ENCODE results near the gene SPAG16.

The SPAG16 gene

DNA sequence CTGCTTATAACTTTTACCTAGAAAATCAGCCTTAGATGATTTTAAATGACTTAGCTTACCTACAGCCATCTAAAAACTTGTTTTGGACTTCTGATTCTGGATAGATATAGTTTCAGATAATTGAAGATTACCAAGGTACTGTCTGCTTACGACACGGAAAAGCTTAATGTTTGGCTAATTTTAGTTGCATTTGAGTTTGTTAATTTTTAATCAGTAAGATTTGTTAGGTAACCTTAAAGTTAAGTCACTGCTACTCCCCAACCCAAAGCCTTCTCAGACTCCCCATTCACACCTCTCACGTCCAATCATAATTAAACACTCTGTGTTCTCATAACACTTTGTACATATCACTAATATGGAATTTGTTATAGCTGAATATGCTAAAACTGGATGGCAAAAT lies 936.0 kb downstream of the SPAG16 start:
- Mint-ChIP-seq H3K4me3 (no peak overlapping the region), H3K36me3 (no peaks in the 10 kb centered on the region), H3K4me1 (no peaks in the 10 kb centered on the region), H3K27me3 (no peaks in the 10 kb centered on the region), H3K27ac (no peak overlapping the region), H3K9me3 (peaks cover 3% of the 10 kb centered on the region)

DNA sequence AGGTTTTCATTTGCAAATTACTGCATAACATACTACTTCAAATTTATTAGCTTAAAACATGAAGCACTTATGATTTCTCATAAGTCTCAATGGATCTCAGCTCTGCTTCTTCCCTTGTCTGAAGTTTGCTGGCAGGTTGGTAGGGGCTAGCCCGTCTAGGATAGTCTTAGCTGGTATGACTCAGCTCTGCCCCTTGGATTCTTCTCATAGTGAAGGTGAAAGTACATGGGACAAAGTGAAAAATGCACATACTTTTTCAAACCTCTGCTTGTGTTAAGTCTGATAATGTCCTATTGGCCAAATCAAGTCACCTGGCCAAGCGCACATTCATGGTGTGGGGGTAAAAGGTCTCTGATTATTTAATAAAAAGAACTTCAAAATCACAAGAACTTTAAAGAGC lies 941.8 kb downstream of the SPAG16 start:
- Mint-ChIP-seq H3K9me3 (no peaks in the 10 kb centered on the region), H3K4me1 (no peaks in the 10 kb centered on the region), H3K36me3 (no peaks in the 10 kb centered on the region), H3K27me3 (no peaks in the 10 kb centered on the region), H3K27ac (no peak overlapping the region), H3K4me3 (no peak overlapping the region)

DNA sequence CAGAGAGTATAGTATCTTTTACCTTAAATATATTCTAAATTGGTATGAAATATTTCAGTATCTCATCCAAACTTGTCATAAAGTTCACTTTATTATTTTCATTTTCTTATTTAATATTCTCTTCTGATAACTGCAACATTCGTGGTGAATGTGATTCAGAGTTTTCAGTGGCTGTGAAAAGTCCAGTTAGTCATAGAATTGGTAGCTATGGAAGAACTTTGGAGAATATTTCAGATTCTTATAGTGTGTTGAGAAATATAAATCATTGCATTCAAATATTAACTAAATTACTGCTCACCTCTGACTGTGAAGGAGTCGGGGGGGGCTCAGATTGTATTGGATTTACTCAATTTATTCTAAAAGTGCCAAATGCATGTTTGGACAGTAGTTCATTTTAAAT lies 948.0 kb downstream of the SPAG16 start:
- H3K36me3 Mint-ChIP-seq = no peaks in the 10 kb centered on the region
- H3K4me1 Mint-ChIP-seq = no peaks in the 10 kb centered on the region
- H3K27ac Mint-ChIP-seq = no peak overlapping the region

DNA sequence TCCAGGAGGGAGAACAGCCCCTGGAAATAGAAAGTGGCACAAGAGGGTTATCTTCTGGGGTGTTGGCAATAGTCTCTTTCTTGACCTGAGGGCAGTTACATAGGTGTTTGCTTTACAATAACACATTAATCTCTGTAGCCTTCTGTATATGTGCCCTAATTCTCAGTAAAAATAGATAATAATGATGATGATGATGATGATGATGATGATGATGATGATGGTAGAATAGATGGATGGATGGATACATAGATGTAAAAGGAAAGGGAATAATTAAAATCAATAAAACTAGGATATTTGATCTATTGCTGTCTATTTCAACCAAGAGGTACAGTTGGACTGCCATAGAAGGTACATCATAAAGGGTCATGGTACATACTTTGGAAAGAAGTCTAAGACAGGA lies 948.9 kb downstream of the SPAG16 start:
- Mint-ChIP-seq H3K9me3 (no peaks in the 10 kb centered on the region), H3K4me1 (no peaks in the 10 kb centered on the region), H3K27me3 (no peaks in the 10 kb centered on the region), H3K4me3 (no peak overlapping the region), H3K36me3 (no peaks in the 10 kb centered on the region), H3K27ac (no peak overlapping the region)

More for the DNA sequence above, 948.0 kb downstream of the SPAG16 start:
- no peak overlapping the region for H3K4me3 Mint-ChIP-seq
- no peaks in the 10 kb centered on the region for H3K9me3 Mint-ChIP-seq
- H3K27me3 Mint-ChIP-seq = no peaks in the 10 kb centered on the region

DNA sequence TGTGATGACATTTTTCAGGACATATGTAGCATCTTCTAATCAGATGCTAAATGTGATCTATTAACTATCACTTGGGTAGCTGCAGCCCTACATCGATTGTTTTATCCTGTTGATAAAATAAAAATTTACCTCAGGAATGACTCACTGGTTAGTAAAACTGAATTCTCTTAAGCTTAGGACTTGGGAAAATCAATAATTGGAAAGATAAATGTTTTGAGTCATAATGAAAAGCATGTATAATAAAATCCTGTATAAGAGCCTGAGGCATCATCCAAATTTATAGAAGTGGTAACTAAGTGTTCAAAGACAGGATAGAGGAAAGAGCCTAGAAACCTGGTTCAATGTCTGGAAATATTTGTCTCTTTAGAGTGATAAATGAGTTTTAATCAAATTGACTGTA lies 958.5 kb downstream of the SPAG16 start:
- Mint-ChIP-seq H3K4me3 (no peak overlapping the region), H3K4me1 (no peaks in the 10 kb centered on the region), H3K27ac (no peak overlapping the region), H3K9me3 (no peaks in the 10 kb centered on the region), H3K27me3 (no peaks in the 10 kb centered on the region), H3K36me3 (no peaks in the 10 kb centered on the region)

DNA sequence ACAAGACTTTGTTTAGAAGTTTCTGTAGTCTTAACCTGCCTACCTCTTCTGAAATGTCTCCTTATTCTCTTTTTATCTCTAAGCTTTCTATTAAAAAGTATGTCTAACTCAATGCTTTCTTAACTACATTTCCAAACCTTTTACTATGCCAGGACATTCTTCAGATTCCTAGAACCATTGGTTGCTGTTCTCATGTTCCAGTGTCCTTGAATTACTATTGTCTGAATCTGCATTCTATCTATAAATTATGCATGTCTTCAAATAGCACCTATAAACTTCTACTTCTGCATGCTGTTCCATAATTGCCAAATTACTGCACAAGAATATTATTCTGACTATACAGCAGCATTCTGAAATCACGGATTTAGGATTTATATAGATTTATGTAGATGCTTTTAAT lies 960.6 kb downstream of the SPAG16 start:
- H3K9me3 Mint-ChIP-seq = no peaks in the 10 kb centered on the region
- no peaks in the 10 kb centered on the region for H3K4me1 Mint-ChIP-seq
- H3K4me3 Mint-ChIP-seq = no peak overlapping the region
- H3K36me3 Mint-ChIP-seq = no peaks in the 10 kb centered on the region
- H3K27ac Mint-ChIP-seq = no peak overlapping the region
- H3K27me3 Mint-ChIP-seq = no peaks in the 10 kb centered on the region

DNA sequence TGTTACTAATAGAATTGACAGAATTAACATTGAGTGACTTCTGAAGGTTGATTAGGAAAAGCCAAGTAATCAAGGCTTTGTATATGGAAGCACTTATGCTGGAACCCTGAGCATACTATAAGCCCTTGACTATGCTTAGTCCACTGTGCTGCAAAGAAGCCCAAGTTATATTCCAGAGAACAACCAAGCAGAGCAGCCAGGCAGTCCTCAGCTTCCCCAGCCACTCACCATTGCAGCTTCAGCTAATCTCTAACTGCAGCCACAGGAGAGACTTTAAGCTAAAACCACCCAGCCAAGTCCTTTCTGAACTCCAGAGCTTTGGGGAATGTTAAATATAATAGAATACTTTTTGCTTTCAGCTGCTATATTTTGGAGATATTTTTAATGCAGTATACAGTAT lies 962.2 kb downstream of the SPAG16 start:
- no peaks in the 10 kb centered on the region for H3K36me3 Mint-ChIP-seq
- no peak overlapping the region for H3K27ac Mint-ChIP-seq
- H3K9me3 Mint-ChIP-seq = no peaks in the 10 kb centered on the region
- H3K4me1 Mint-ChIP-seq = no peaks in the 10 kb centered on the region
- H3K4me3 Mint-ChIP-seq = no peak overlapping the region
- no peaks in the 10 kb centered on the region for H3K27me3 Mint-ChIP-seq

DNA sequence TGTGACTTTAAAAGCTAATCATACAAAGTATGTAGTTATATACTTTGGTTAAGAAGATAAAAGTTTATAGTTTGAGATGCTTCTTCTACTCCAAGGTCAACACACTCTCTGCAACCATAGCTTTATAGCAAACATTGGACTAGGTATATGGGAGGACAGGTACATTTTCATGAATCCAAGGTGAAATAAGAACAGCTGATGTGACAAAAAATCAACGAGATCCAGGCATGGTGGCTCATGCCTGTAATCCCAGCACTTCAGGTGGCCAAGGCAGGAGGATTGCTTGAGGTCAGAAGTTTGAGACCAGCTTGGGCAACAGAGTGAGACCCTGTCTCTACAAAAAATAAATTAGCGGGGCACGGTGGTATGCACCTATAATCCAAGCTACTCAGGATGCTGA lies 963.3 kb downstream of the SPAG16 start:
- Mint-ChIP-seq H3K27me3 (no peaks in the 10 kb centered on the region), H3K9me3 (no peaks in the 10 kb centered on the region), H3K4me3 (no peak overlapping the region), H3K27ac (no peak overlapping the region), H3K4me1 (no peaks in the 10 kb centered on the region), H3K36me3 (no peaks in the 10 kb centered on the region)

DNA sequence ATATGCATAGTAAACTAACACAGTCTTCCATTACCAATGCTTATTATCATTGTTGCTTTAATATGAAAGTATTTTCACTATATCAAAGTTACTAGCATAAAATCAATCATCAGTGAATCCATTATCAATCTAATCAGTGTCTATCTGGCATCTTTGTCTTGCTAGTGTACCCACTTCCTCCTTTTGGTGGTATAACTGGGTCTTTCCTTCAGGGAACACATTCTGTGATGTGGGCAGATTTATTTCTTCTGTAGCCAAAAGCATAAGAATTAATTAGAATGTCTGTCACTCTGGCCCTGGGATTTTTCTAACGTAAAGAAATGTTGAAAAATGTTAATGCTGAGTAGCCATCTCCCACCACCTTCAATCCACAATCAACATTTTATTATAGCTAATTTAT lies 970.8 kb downstream of the SPAG16 start:
- no peaks in the 10 kb centered on the region for H3K4me1 Mint-ChIP-seq
- no peaks in the 10 kb centered on the region for H3K36me3 Mint-ChIP-seq
- H3K4me3 Mint-ChIP-seq = no peak overlapping the region
- no peak overlapping the region for H3K27ac Mint-ChIP-seq
- H3K9me3 Mint-ChIP-seq = peaks cover 5% of the 10 kb centered on the region
- no peaks in the 10 kb centered on the region for H3K27me3 Mint-ChIP-seq

DNA sequence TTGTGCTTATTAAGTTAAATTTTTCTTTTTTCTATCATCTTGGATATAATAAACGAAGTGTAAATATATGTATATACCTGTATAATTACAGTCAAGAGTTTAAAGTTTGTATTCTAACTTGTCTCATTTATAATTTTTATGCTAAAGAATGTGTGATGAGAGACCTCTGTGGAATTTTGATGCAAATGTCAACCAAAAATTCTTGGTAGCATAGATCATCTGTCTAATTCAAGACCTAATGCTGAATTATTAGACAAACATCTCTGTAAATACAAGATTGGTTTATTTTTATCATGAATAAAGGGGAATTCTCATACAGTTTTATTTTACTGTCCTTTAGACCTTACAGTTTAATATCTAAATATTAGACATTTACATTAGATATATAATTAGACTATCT lies 977.4 kb downstream of the SPAG16 start:
- H3K27ac Mint-ChIP-seq = no peak overlapping the region
- H3K27me3 Mint-ChIP-seq = peaks cover 1% of the 10 kb centered on the region
- peaks cover 5% of the 10 kb centered on the region for H3K9me3 Mint-ChIP-seq
- H3K4me1 Mint-ChIP-seq = no peaks in the 10 kb centered on the region
- no peak overlapping the region for H3K4me3 Mint-ChIP-seq
- H3K36me3 Mint-ChIP-seq = no peaks in the 10 kb centered on the region

DNA sequence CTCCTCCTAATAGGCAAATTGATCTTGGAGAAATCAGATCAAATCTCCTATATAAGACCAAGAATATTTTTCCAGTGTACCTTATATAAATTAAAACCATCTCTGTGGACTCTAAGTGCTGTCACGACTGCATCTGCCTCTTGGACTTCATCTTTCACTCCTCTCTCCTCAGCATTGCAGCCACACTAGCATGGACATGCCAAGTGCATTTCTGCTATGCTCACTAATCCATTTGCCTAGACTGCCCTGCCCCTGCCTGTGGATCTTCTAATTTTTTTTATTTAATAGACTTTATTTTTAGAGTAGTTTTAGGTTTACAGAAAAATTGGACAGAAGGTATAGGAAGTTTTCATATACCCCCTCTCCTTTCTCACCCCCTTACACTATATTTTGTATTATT lies 979.9 kb downstream of the SPAG16 start:
- Mint-ChIP-seq H3K27me3 (peaks cover 1% of the 10 kb centered on the region), H3K36me3 (no peaks in the 10 kb centered on the region), H3K9me3 (peaks cover 5% of the 10 kb centered on the region), H3K4me1 (no peaks in the 10 kb centered on the region), H3K4me3 (no peak overlapping the region), H3K27ac (no peak overlapping the region)

DNA sequence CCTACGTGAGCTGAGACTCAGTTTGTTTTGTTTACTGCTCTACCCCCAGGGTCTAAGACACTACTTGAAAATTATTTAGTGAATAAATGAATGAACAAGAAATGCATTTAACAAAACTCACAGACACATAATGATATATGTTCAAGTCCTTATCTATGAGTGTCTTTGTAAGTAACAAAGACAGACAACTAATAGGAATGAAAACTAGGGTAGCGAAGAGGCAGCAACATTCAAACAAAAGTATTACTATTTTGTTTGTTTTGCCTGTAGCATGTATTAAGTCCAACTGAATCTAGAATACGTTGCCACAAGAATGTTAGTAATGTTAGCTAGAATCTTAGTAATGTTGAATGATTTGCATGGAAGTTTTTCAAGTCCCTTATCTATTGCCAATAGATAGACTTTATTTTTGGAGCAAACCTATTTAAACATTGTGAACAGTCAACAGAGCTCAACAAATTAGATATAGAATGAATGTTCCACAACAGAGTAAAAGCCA lies 981.8 kb downstream of the SPAG16 start:
- no peak overlapping the region for H3K27ac Mint-ChIP-seq
- H3K4me3 Mint-ChIP-seq = no peak overlapping the region
- no peaks in the 10 kb centered on the region for H3K4me1 Mint-ChIP-seq
- H3K36me3 Mint-ChIP-seq = no peaks in the 10 kb centered on the region
- peaks cover 1% of the 10 kb centered on the region for H3K27me3 Mint-ChIP-seq
- no peaks in the 10 kb centered on the region for H3K9me3 Mint-ChIP-seq

DNA sequence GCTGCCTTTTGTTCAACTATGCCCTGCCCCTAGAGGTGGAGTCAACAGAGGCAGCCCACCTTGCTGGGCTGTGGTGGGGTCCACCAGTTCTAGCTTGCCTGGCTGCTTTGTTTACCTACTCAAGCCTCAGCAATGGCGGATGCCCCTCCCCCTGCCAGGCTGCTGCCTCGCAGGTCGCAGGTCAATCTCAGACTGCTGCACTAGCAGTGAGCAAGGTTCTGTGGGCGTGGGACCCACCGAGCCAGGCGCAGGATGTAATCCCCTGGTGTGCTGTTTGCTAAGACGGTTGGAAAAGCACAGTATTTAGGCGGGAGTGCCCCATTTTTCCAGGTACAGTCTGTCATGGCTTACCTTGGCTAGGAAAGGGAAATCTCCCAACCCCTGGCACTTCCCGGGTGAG lies 993.6 kb downstream of the SPAG16 start:
- H3K4me3 Mint-ChIP-seq = no peak overlapping the region
- no peaks in the 10 kb centered on the region for H3K9me3 Mint-ChIP-seq
- H3K27me3 Mint-ChIP-seq = no peaks in the 10 kb centered on the region
- H3K36me3 Mint-ChIP-seq = no peaks in the 10 kb centered on the region
- no peaks in the 10 kb centered on the region for H3K4me1 Mint-ChIP-seq
- H3K27ac Mint-ChIP-seq = no peak overlapping the region

DNA sequence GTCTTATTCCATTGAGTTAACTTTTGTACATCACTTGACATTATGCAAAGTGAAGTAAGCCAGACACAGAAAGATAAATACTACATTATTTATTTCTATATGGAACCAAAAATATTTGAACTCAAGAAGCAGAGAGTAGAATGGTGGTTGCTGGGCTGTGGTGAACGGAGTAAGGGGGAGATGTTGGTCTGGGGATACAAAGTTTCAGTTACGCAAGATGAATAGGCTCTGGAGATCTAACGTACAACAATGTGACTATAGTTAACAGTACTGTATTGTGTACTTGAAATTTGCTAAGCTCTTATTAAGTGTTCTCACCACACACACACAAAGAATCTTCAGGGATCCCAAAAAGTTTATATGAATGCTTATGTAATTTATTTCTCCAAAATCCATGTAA lies 1001.7 kb downstream of the SPAG16 start:
- no peaks in the 10 kb centered on the region for H3K36me3 Mint-ChIP-seq

DNA sequence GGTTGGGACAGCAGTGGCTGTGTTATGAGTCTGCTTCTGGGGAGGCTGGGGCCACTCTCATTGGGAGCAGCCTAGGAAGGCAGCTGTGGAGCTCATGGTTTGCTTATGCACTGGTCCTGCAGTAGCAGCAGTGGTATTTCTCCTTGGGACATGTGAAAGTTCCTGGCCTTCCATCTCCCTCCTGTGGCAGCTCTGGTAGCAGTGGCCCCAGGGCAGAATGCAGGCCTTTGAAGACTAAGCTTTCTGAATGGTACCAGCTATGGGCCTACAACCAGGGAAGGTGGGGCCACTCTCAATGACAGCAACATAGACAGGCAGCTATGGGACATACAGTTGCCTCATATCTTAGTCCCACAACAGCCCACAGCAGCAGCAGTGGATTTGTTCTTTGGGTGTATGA lies 1009.3 kb downstream of the SPAG16 start:
- H3K27me3 Mint-ChIP-seq = no peaks in the 10 kb centered on the region
- H3K4me1 Mint-ChIP-seq = no peaks in the 10 kb centered on the region
- no peak overlapping the region for H3K27ac Mint-ChIP-seq
- peaks cover 2% of the 10 kb centered on the region for H3K36me3 Mint-ChIP-seq
- no peak overlapping the region for H3K4me3 Mint-ChIP-seq
- peaks cover 6% of the 10 kb centered on the region for H3K9me3 Mint-ChIP-seq

More for the DNA sequence above, 1001.7 kb downstream of the SPAG16 start:
- Mint-ChIP-seq H3K4me3 (no peak overlapping the region), H3K27ac (no peak overlapping the region), H3K4me1 (no peaks in the 10 kb centered on the region), H3K27me3 (no peaks in the 10 kb centered on the region), H3K9me3 (no peaks in the 10 kb centered on the region)

DNA sequence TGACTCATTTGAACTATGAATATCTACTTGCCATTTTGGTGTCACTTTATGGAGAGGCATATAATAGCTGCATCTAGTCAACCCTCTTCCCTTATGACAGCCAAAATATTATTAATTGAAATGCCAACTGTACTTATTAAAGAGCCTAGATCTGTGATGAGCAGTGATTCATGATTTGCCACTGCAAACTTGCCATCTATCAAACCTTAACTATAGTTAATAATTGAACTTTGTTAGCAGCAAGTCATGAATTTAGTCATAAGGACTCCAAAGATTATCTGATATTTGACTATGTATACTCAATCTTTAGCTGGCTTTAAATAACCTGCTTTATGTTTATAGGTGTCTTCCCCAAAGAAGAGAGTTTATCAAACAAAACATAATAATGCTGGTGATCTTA lies 1010.2 kb downstream of the SPAG16 start:
- Mint-ChIP-seq H3K36me3 (peaks cover 2% of the 10 kb centered on the region), H3K4me1 (no peaks in the 10 kb centered on the region), H3K27me3 (no peaks in the 10 kb centered on the region), H3K4me3 (no peak overlapping the region), H3K27ac (no peak overlapping the region), H3K9me3 (peaks cover 6% of the 10 kb centered on the region)

DNA sequence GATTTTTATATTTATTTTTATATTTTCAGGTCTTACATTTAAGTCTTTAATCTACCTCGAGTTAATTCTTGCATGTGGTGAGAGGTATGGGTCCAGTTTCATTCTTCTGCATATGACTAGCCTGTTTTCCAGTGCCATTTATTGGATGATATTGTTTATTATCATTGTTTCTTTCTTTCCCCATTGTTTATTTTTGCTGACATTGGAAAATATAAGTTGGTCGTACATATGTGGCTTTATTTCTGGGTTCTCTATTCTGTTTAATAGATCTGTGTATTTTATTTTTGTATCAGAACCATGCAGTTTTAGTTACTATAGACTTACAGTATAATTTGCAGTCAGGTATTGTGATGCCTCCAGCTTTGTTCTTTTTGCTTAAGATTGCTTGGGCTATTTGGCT lies 1013.2 kb downstream of the SPAG16 start:
- no peaks in the 10 kb centered on the region for H3K27me3 Mint-ChIP-seq
- H3K27ac Mint-ChIP-seq = no peak overlapping the region
- no peaks in the 10 kb centered on the region for H3K36me3 Mint-ChIP-seq
- no peaks in the 10 kb centered on the region for H3K9me3 Mint-ChIP-seq
- no peak overlapping the region for H3K4me3 Mint-ChIP-seq
- H3K4me1 Mint-ChIP-seq = no peaks in the 10 kb centered on the region
